ENCODE measurements around the gene GALNT18. TPM values are rescaled to one million over a fixed set of nuclear protein-coding genes. Genes with fewer than 3 reads are reported as not detected.

Gene GALNT18
- total and polyA plus RNA-seq, 2 donors (not counting 3 experiments of a cell fraction or from before 2014, with no cell fraction given), result 0.17 to 0.18 TPM

DNA sequence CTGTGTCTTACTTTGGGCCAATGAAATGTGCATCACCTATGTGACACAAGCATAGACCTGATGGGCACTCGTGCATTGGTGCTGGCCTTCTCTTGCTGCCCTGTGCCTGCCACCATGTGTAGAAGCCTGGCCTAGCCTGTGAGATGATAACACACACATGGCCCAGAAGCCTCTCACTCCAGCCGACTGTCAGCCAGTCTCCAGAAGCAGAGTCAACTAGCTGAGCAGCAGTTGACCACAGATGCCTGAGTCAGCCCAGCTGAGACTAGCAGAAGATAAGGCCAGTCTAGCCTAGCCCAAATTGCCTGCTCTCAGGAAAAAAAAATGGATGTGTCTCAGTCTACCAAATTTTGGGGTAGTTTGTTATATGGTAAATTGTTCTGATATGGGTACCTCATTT is 314.9 kb downstream of the GALNT18 start:
- no peaks in the 10 kb centered on the region for H3K79me2 ChIP-seq (ENCODE audit: control insufficient read depth, insufficient read depth, low read length)
- no peak for DNase-seq (ENCODE audit: low read depth, low spot score)
- POLR2A ChIA-PET, result no interaction called here
- TF ChIP-seq POLR2A (IDR thresholded peaks at IDR 0.05; ENCODE audit: low read depth, low read length), result no peak
- TF ChIP-seq EZH2 (IDR thresholded peaks at IDR 0.05; ENCODE audit: borderline replicate concordance, low read depth, low read length, severe bottlenecking), result no peak
- TF ChIP-seq, protein P1, sequence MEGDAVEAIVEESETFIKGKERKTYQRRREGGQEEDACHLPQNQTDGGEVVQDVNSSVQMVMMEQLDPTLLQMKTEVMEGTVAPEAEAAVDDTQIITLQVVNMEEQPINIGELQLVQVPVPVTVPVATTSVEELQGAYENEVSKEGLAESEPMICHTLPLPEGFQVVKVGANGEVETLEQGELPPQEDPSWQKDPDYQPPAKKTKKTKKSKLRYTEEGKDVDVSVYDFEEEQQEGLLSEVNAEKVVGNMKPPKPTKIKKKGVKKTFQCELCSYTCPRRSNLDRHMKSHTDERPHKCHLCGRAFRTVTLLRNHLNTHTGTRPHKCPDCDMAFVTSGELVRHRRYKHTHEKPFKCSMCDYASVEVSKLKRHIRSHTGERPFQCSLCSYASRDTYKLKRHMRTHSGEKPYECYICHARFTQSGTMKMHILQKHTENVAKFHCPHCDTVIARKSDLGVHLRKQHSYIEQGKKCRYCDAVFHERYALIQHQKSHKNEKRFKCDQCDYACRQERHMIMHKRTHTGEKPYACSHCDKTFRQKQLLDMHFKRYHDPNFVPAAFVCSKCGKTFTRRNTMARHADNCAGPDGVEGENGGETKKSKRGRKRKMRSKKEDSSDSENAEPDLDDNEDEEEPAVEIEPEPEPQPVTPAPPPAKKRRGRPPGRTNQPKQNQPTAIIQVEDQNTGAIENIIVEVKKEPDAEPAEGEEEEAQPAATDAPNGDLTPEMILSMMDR (IDR thresholded peaks at IDR 0.05; ENCODE audit: extremely low read depth in 1 of 2, insufficient read depth in 1 of 2, low read depth in 1 of 2, low read length in 2 of 2), result no peak
- TF ChIP-seq GATA2 (IDR thresholded peaks at IDR 0.05; ENCODE audit: insufficient read depth, insufficient read length, low read depth, low read length), result no peak
- no peak for TF ChIP-seq POLR2AphosphoS5 (IDR thresholded peaks at IDR 0.05; ENCODE audit: insufficient read depth, low read depth, low read length)
- TF ChIP-seq JUN (IDR thresholded peaks at IDR 0.05; ENCODE audit: borderline replicate concordance, insufficient read depth, insufficient read length, low read depth), result no peak
- TF ChIP-seq, protein P2, sequence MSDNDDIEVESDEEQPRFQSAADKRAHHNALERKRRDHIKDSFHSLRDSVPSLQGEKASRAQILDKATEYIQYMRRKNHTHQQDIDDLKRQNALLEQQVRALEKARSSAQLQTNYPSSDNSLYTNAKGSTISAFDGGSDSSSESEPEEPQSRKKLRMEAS (IDR thresholded peaks at IDR 0.05; ENCODE audit: insufficient read depth, insufficient read length), result no peak
- no peak for TF ChIP-seq MYC (IDR thresholded peaks at IDR 0.05; ENCODE audit: low read depth, low read length)
- no peak for TF ChIP-seq FOS (IDR thresholded peaks at IDR 0.05; ENCODE audit: borderline replicate concordance, insufficient read depth, low read length)
- CTCF ChIA-PET, result no interaction called here
- no peak overlapping the region for H3K9ac ChIP-seq (replicated peaks; ENCODE audit: extremely low read depth, insufficient read depth, low read length)
- no peaks in the 10 kb centered on the region for H3K27me3 ChIP-seq (ENCODE audit: control insufficient read depth in 2 of 2, insufficient read depth in 2 of 2, low read length in 2 of 2)
- no TSS peak for BruUV-seq (replicated peaks)
- dilution Hi-C loops (cut with MboI; ENCODE audit: extremely low pct_ligation_motif_present, low sequenced_read_pairs), result no loop called here
- H3K27ac ChIP-seq (ENCODE audit: insufficient read depth, low read depth, low read length), result no peak overlapping the region
- intact Hi-C loops (cut with micrococcal nuclease), result no loop called here
- no peak overlapping the region for H3K4me2 ChIP-seq (ENCODE audit: insufficient read depth, low read length)
- H3K9me1 ChIP-seq (replicated peaks; ENCODE audit: control insufficient read depth, extremely low read depth, insufficient read depth, low read length), result no peaks in the 10 kb centered on the region
- H4K20me1 ChIP-seq (replicated peaks; ENCODE audit: control insufficient read depth, extremely low read depth, insufficient read depth, low read length), result no peaks in the 10 kb centered on the region
- H3K36me3 ChIP-seq (ENCODE audit: control insufficient read depth in 2 of 2, extremely low read depth in 1 of 2, insufficient read depth in 2 of 2, low read length in 2 of 2), result no peaks in the 10 kb centered on the region
- H3K9me3 ChIP-seq (replicated peaks; ENCODE audit: control insufficient read depth, insufficient read depth, low read length), result no peaks in the 10 kb centered on the region
- no peak overlapping the region for H2AFZ ChIP-seq (ENCODE audit: low read depth, low read length)
- no peaks in the 10 kb centered on the region for H3K4me1 ChIP-seq (ENCODE audit: control insufficient read depth, extremely low read depth, insufficient read depth, low read length)
- no peak for FAIRE-seq
- H3K4me3 ChIP-seq (replicated peaks in 1 of 3; ENCODE audit: insufficient read depth in 1 of 3, low read depth in 1 of 3, low read length in 3 of 3), result no peak overlapping the region

Measured in endothelial cell of umbilical vein (primary cell).